BJ (cell line): ENCODE results near the gene ASMTL. TPM values are rescaled to one million over a fixed set of nuclear protein-coding genes. Genes with fewer than 3 reads are reported as not detected.

Experiments used
- CTCF ChIA-PET: fragments of 350-600 bp; formaldehyde crosslinking; extraction: SDS; loops from one replicate; lab custom pipeline; 2021; ENCODE audit warnings: antibody characterized with exemption, inconsistent platforms; lab: Yijun Ruan, JAX
- POLR2A ChIA-PET: fragments of 300-600 bp; sonication (Branson Sonifier 250); formaldehyde crosslinking; extraction: SDS; loops from one replicate; lab custom pipeline; 2021; ENCODE audit warnings: antibody characterized with exemption; lab: Charles Lee
- DNase-seq: peaks from one replicate; pipeline ENCODE4 v3.0.0-alpha.2; 2011; ENCODE audit warnings: low read depth
- H3K27me3 ChIP-seq: 2 replicates; pipeline ENCODE4 v1.6.0; 2011; ENCODE audit warnings: low read length; ENCODE audit not compliant: control insufficient read depth, insufficient read depth
- H3K36me3 ChIP-seq: 2 replicates; pipeline ENCODE4 v1.5.1; 2011; ENCODE audit warnings: low read length; ENCODE audit not compliant: control insufficient read depth, insufficient read depth
- H3K4me3 ChIP-seq: 2 replicates; pipeline ENCODE4 v1.5.1; 2011; ENCODE audit warnings: low read depth, mild to moderate bottlenecking, control low read depth, low read length
- CTCF ChIP-seq: IDR thresholded peaks from 2 replicates; pipeline ENCODE4 v1.5.1; 2011; ENCODE audit warnings: low read depth, mild to moderate bottlenecking, control low read depth, inconsistent platforms, low read length, moderate library complexity; ENCODE audit not compliant: insufficient read depth
- polyA plus RNA-seq: library from polyadenylated mRNA; depleted of rRNA; stranded (reverse); fragments of >200 nt; gene quantifications from 2 replicates; pipeline ENCODE4 v1.2.3, GENCODE V29; 2011

The ASMTL gene
- polyA plus RNA-seq, 1 experiment: 33.7 TPM

DNA sequence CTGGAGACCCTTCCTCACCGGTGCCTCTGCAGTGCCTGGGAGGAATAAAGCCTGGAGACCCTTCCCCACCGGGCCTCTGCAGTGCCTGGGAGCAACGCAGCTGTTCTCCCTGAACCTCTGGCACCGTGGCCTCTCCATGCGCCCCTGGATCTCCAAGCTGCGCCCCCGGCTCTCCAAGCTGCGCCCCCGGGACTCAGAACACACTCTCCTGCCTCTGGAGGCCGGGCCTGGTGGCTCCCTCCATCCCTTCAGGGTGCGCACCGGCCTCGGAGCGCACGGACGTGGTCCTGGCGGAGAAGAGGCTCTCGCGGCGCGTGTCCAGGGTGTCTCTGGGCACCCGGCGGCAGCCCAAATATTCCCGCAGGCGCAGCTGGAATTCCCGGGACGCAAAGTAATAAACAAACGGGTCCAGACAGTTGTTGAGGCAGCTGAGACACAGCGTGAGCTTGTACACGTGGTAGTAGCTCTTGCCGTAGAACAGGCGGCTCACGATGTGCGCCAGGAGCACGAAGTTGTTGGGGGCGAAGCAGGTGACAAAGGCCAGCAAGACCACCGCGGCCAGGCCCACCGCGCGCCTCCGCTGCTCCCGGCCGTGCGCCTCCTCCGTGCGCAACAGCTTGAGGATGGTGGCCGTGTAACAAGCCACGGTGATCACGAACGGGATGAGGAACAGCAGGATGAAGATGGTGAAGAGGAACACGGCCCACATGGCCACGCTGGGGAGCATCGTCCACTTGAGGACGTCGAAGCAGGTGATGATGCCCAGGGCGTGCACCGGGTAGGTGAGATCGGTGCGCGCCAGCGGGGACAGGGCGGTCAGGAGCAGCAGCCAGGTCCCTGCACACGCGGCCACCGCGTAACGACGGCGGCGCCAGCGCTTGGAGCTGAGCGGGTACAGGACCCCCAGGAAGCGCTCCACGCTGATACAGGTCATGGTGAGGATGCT, 12.8 kb upstream of the ASMTL start:
- H3K4me3 ChIP-seq: no peak overlapping the region
- ChIA-PET POLR2A (no interaction called here), CTCF (no interaction called here)
- no peak for DNase-seq
- no peaks in the 10 kb centered on the region for H3K36me3 ChIP-seq
- peaks cover 17% of the 10 kb centered on the region for H3K27me3 ChIP-seq
- TF ChIP-seq CTCF: no peak

- CTCF ChIA-PET: no interaction called here
These were observed 12.2 kb upstream of the ASMTL start for GRCh38 chrX:1464971-1465285.

GRCh38 chrX:1464041-1464970, 11.6 kb upstream of the ASMTL start:
- ChIA-PET POLR2A (no interaction called here), CTCF (no interaction called here)
- peaks cover 17% of the 10 kb centered on the region for H3K27me3 ChIP-seq
- no peak for DNase-seq
- no peak overlapping the region for H3K4me3 ChIP-seq
- no peak for TF ChIP-seq CTCF
- H3K36me3 ChIP-seq: no peaks in the 10 kb centered on the region

More at GRCh38 chrX:1464971-1465285, 12.2 kb upstream of the ASMTL start:
- H3K27me3 ChIP-seq: peaks cover 17% of the 10 kb centered on the region
- H3K4me3 ChIP-seq: no peak overlapping the region
- H3K36me3 ChIP-seq: no peaks in the 10 kb centered on the region
- POLR2A ChIA-PET: no interaction called here
- TF ChIP-seq CTCF: no peak
- no peak for DNase-seq

DNA sequence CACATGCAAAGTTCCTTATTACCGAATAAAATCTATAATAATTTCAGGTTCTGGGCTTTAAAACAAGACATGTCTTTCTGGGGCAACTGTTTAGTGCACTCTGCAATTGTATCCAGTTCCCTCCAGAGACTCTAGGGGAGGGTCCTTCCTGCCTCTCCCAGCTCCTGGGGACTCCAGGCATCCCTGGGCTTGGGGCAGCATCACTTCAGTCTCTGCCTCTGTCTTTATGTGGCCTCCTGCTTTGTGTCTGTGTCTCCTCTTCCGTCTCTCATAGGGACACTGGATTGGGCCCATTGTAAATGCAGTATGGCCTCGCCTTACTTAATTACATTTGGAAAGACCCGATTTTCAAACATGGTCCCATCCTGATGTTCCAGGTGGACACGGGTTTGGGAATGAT, 10.9 kb upstream of the ASMTL start:
- DNase-seq: no peak
- CTCF ChIA-PET: no interaction called here
- no peak for TF ChIP-seq CTCF
- H3K36me3 ChIP-seq: no peaks in the 10 kb centered on the region
- POLR2A ChIA-PET: no interaction called here
- peaks cover 16% of the 10 kb centered on the region for H3K27me3 ChIP-seq
- no peak overlapping the region for H3K4me3 ChIP-seq
